ENCODE measurements around the gene FGFR2.

Gene FGFR2

DNA sequence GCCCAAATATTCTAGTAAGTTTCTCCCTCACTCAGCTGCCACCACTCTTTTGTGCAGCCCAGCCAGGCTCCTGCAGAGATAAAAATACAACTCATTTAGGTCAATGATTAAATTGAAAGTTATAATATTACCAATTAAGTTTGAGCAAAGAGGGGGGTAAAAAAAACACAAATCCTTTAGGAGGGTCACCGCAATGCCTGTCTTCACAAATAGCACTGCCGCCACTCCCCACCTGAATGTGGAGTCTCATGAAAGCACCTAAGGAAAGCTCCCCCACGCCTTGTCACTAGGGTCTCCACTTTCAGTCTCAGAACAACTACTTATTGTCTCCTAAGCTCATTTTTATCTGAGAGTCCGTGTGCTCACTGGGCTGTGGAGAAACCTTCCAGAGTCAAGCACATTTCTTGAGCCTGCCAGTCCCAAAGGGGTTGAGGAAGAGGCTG lies 148.7 kb downstream of the FGFR2 start:
- in situ Hi-C loops (cut with HindIII; ENCODE audit: low sequenced_read_pairs): no loop called here

GRCh38 chr10:121448766-121449421 lies 149.3 kb downstream of the FGFR2 start:
- no peak for DNase-seq (ENCODE audit: low read depth, low spot score)
- in situ Hi-C loops (cut with HindIII; ENCODE audit: low sequenced_read_pairs): no loop called here
- TF ChIP-seq, protein P1, sequence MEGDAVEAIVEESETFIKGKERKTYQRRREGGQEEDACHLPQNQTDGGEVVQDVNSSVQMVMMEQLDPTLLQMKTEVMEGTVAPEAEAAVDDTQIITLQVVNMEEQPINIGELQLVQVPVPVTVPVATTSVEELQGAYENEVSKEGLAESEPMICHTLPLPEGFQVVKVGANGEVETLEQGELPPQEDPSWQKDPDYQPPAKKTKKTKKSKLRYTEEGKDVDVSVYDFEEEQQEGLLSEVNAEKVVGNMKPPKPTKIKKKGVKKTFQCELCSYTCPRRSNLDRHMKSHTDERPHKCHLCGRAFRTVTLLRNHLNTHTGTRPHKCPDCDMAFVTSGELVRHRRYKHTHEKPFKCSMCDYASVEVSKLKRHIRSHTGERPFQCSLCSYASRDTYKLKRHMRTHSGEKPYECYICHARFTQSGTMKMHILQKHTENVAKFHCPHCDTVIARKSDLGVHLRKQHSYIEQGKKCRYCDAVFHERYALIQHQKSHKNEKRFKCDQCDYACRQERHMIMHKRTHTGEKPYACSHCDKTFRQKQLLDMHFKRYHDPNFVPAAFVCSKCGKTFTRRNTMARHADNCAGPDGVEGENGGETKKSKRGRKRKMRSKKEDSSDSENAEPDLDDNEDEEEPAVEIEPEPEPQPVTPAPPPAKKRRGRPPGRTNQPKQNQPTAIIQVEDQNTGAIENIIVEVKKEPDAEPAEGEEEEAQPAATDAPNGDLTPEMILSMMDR (IDR thresholded peaks at IDR 0.05; ENCODE audit: low read depth, low read length): no peak

More for the DNA sequence above, 148.7 kb downstream of the FGFR2 start:
- DNase-seq (ENCODE audit: low read depth, low spot score): no peak
- no peak overlapping the region for H3K4me3 ChIP-seq (ENCODE audit: low read depth, low read length)
- TF ChIP-seq, protein P1 (IDR thresholded peaks at IDR 0.05; ENCODE audit: low read depth, low read length): no peak

DNA sequence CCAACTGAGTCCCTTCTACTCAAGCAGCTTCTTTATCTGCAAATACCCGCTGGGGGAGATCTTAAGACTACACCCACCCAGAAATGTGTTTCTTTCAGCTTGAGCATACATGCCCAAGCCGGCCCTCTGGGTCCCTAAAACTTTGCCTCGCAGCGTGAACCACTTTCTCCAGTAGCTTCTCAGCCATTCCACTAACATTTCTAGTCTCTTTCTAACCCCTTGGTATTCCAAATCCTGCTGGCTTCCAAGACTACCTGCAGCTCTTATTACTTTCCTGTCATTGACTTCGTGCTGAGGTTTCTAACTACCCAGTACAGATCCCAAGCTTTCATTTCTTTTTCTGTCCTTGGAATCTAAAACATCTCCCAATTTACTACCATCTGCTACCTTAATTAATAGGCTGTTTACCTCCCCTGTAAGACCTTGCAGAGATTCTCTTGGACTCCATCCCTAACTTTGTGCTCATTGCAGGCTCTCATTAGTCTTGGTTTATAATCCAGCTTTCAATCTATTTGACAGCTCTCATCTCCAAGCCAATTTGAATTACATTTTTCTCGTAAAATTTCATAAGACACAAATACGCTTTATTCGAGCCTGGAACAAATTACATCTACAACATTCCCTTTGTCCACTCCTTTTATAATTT lies 153.6 kb downstream of the FGFR2 start:
- no peak for DNase-seq (ENCODE audit: low read depth, low spot score)
- TF ChIP-seq, protein P1 (IDR thresholded peaks at IDR 0.05; ENCODE audit: low read depth, low read length): no peak
- in situ Hi-C loops (cut with HindIII; ENCODE audit: low sequenced_read_pairs): no loop called here
- H3K4me3 ChIP-seq (ENCODE audit: low read depth, low read length): no peak overlapping the region

More at GRCh38 chr10:121448766-121449421, 149.3 kb downstream of the FGFR2 start:
- no peak overlapping the region for H3K4me3 ChIP-seq (ENCODE audit: low read depth, low read length)

DNA sequence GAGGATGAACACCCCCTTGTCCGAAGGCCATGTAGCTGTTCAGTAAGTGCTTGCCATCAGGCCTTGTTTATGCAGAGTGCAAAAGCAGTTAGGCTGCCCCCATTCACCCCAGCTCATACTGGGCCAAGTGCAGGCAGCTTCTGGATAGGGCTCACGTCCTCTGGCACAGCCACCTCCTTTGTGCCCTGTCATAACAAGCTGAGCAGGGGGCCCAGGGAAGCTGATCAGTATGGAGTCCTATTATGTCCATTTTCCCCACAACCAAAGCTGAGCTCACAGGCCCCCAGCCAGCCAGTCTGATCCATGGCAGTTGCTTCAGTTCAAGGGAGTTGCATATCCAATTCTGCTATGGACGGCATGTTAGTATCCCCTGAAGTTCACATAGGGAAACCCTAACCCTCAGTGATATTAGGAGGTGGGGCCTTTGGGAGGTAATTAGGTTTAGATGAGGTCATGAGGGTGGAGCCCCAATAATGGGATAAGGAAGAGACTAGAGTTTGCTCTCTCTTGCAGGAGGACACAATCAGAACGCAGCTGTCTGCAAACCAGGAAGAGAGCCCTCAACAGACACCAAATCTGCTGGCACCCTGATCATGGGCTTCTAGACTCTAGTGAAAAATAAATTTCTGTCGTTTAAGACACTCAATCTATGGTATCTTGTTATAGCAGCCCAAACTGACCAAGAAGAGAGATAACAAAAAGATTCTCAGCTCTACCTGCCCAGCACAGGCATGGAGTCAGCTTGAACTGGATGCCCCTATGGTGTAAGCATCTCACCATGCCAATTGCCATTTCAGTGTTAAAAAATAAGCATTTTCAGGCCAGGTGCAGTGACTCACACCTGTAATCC lies 155.9 kb downstream of the FGFR2 start:
- no peak for DNase-seq (ENCODE audit: low read depth, low spot score)
- in situ Hi-C loops (cut with HindIII; ENCODE audit: low sequenced_read_pairs): no loop called here
- H3K4me3 ChIP-seq (ENCODE audit: low read depth, low read length): no peak overlapping the region
- TF ChIP-seq, protein P1 (IDR thresholded peaks at IDR 0.05; ENCODE audit: low read depth, low read length): no peak

DNA sequence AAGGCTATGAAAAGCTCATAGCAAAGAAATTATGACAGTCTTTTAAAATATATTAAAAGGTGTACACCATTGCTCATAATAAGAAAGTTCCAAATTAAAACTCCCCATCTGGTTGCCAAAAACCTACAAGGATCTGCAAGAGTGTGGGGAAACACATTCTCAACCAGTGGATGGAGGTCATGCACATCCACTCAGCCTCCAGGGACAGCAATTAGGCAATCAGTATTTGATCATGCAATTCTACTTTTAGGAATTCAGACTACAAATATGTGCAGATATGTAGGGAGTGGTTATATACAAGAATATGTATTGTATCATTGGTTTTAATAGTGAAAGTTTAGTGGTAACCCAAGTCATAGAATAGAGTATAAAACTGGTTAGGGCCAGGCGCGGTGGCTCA lies 157.8 kb downstream of the FGFR2 start:
- in situ Hi-C loops (cut with HindIII; ENCODE audit: low sequenced_read_pairs): no loop called here
- DNase-seq (ENCODE audit: low read depth, low spot score): no peak
- TF ChIP-seq, protein P1 (IDR thresholded peaks at IDR 0.05; ENCODE audit: low read depth, low read length): no peak
- no peak overlapping the region for H3K4me3 ChIP-seq (ENCODE audit: low read depth, low read length)

GRCh38 chr10:121438333-121438732 lies 159.9 kb downstream of the FGFR2 start:
- in situ Hi-C loops (cut with HindIII; ENCODE audit: low sequenced_read_pairs): no loop called here
- TF ChIP-seq, protein P1 (IDR thresholded peaks at IDR 0.05; ENCODE audit: low read depth, low read length): no peak

More at GRCh38 chr10:121438333-121438732, 159.9 kb downstream of the FGFR2 start:
- no peak overlapping the region for H3K4me3 ChIP-seq (ENCODE audit: low read depth, low read length)
- DNase-seq (ENCODE audit: low read depth, low spot score): no peak
